ENCODE measurements around the gene TSR3.

- TF ChIP-seq SP1 (IDR thresholded peaks at IDR 0.05) (no peak), FOXM1 (IDR thresholded peaks at IDR 0.05; ENCODE audit: borderline replicate concordance) (no peak), CTBP1 (IDR thresholded peaks at IDR 0.05; ENCODE audit: borderline replicate concordance) (no peak), L3MBTL2 (conservative IDR thresholded peaks at IDR 0.05) (no peak), LEF1 (IDR thresholded peaks at IDR 0.05; ENCODE audit: borderline replicate concordance) (no peak), FOXA1 (IDR thresholded peaks at IDR 0.05) (no peak), BHLHE40 (IDR thresholded peaks at IDR 0.05; ENCODE audit: borderline replicate concordance) (no peak), PKNOX1 (IDR thresholded peaks at IDR 0.05) (no peak), SUZ12 (IDR thresholded peaks at IDR 0.05) (no peak), TARDBP (IDR thresholded peaks at IDR 0.05) (no peak), ZNF384 (IDR thresholded peaks at IDR 0.05) (no peak), HDGF (IDR thresholded peaks at IDR 0.05; ENCODE audit: borderline replicate concordance) (no peak)
Observed at GRCh38 chr16:1338119-1338730, 13.5 kb downstream of the TSR3 start.
